IMR-90 (cell line): Measurements from ENCODE around the gene NCSTN. TPM values are rescaled to one million over a fixed set of nuclear protein-coding genes. Genes with fewer than 3 reads are reported as not detected.

Experiments
- ATAC-seq: fragments of 200-7000 bp; cut with Tn5 transposase; 2 replicates; pipeline ENCODE4 v1.9.1; 2020; ENCODE audit warnings: low read depth, mild to moderate bottlenecking, moderate library complexity
- BruUV-seq: library from RNA; stranded (reverse); fragments of 400-500 nt; replicated peaks from 2 replicates; lab custom pipeline; 2021; lab: Mats Ljungman, UMichigan
- CTCF ChIA-PET: fragments of 300-600 bp; formaldehyde crosslinking; extraction: SDS; loops from one replicate; lab custom pipeline; 2021; ENCODE audit warnings: antibody characterized with exemption; lab: Yijun Ruan, JAX
- POLR2A ChIA-PET: fragments of 300-600 bp; sonication (Branson Sonifier 250); formaldehyde crosslinking; loops from one replicate; lab custom pipeline; 2022; ENCODE audit warnings: antibody characterized with exemption; ENCODE audit not compliant: unreplicated experiment; lab: Charles Lee
- DNase-seq: peaks from one replicate; pipeline ENCODE4 v3.0.0; 2013
- H2AFZ ChIP-seq: replicated peaks from 2 replicates; pipeline ENCODE3; 2013; ENCODE audit warnings: low read length, mild to moderate bottlenecking; ENCODE audit not compliant: poor library complexity
- H2AK5ac ChIP-seq: 2 replicates; pipeline ENCODE4 v1.6.1; 2013; ENCODE audit warnings: low read depth, low read length, inconsistent platforms
- H2AK9ac ChIP-seq: replicated peaks from 2 replicates; pipeline ENCODE3; 2013; ENCODE audit warnings: mild to moderate bottlenecking, low read depth, low read length, moderate library complexity; ENCODE audit not compliant: poor library complexity
- H2BK120ac ChIP-seq: 2 replicates; pipeline ENCODE4 v1.6.1; 2013; ENCODE audit warnings: low read depth, low read length, inconsistent platforms
- H2BK15ac ChIP-seq: 3 replicates; pipeline ENCODE4 v1.6.1; 2013; ENCODE audit warnings: low read depth, low read length, inconsistent platforms
- H2BK20ac ChIP-seq: 2 replicates; pipeline ENCODE4 v1.6.1; 2013; ENCODE audit warnings: low read depth, mild to moderate bottlenecking, inconsistent platforms, low read length, moderate library complexity
- H2BK5ac ChIP-seq: 2 replicates; pipeline ENCODE4 v1.6.1; 2013; ENCODE audit warnings: mild to moderate bottlenecking, low read depth, low read length, inconsistent platforms; ENCODE audit not compliant: poor library complexity, severe bottlenecking
- H3K14ac ChIP-seq: replicated peaks from 2 replicates; pipeline ENCODE4 v1.6.1; 2013; ENCODE audit warnings: low read depth, low read length, inconsistent platforms
- H3K18ac ChIP-seq: 2 replicates; pipeline ENCODE4 v1.6.1; 2013; ENCODE audit warnings: low read depth, low read length, control low read depth
- H3K23ac ChIP-seq: 2 replicates; pipeline ENCODE4 v1.6.1; 2013; ENCODE audit warnings: low read depth, low read length, inconsistent platforms
- H3K27ac ChIP-seq: 2 replicates; pipeline ENCODE4 v1.5.1; 2013; ENCODE audit warnings: mild to moderate bottlenecking, control low read depth, low read length; ENCODE audit not compliant: insufficient read depth
- H3K27me3 ChIP-seq: 2 replicates; pipeline ENCODE4 v1.6.1; 2013; ENCODE audit warnings: low read length; ENCODE audit not compliant: control insufficient read depth, insufficient read depth
- H3K36me3 ChIP-seq: 2 replicates; pipeline ENCODE4 v1.6.1; 2013; ENCODE audit warnings: low read length, mixed read lengths; ENCODE audit not compliant: control insufficient read depth, insufficient read depth
- H3K4ac ChIP-seq: 2 replicates; pipeline ENCODE4 v1.6.1; 2013; ENCODE audit warnings: low read depth, low read length, inconsistent platforms
- H3K4me1 ChIP-seq: 2 replicates; pipeline ENCODE4 v1.6.1; 2013; ENCODE audit warnings: low read length, mixed read lengths; ENCODE audit not compliant: control insufficient read depth, insufficient read depth
- H3K4me2 ChIP-seq: 2 replicates; pipeline ENCODE4 v1.6.1; 2013; ENCODE audit warnings: low read depth, mild to moderate bottlenecking, control low read depth, low read length, moderate library complexity
- H3K4me3 ChIP-seq: 2 replicates; pipeline ENCODE4 v1.5.1; 2013; ENCODE audit warnings: low read depth, mild to moderate bottlenecking, control low read depth, low read length, moderate library complexity; ENCODE audit not compliant: insufficient read depth
- H3K56ac ChIP-seq: 2 replicates; pipeline ENCODE4 v1.6.1; 2013; ENCODE audit warnings: low read length, inconsistent platforms; ENCODE audit not compliant: insufficient read depth; ENCODE audit errors: extremely low read depth
- H3K79me1 ChIP-seq, 2 experiments: 2 replicates each; pipeline ENCODE4 v1.6.1; 2013; ENCODE audit warnings: low read length in 2 of 2, inconsistent platforms in 1 of 2, low read depth in 1 of 2
- H3K9ac ChIP-seq: 2 replicates; pipeline ENCODE4 v1.6.1; 2013; ENCODE audit warnings: low read depth, low read length, control low read depth
- H3K9me1 ChIP-seq: 2 replicates; pipeline ENCODE4 v1.6.1; 2013; ENCODE audit warnings: low read length, inconsistent platforms; ENCODE audit not compliant: insufficient read depth
- H3K9me3 ChIP-seq: 2 replicates; pipeline ENCODE4 v1.6.1; 2013; ENCODE audit warnings: low read length; ENCODE audit not compliant: control insufficient read depth, insufficient read depth
- H4K20me1 ChIP-seq: 2 replicates; pipeline ENCODE4 v1.6.1; 2013; ENCODE audit warnings: low read length, inconsistent platforms; ENCODE audit not compliant: insufficient read depth
- H4K5ac ChIP-seq: 2 replicates; pipeline ENCODE4 v1.6.1; 2013; ENCODE audit warnings: mild to moderate bottlenecking, low read depth, low read length, control low read depth
- H4K8ac ChIP-seq, 2 experiments: 2 replicates each; pipeline ENCODE4 v1.6.1; 2013; ENCODE audit warnings: low read depth in 2 of 2, low read length in 2 of 2, control low read depth in 1 of 2, inconsistent platforms in 1 of 2
- H4K91ac ChIP-seq: 2 replicates; pipeline ENCODE4 v1.6.1; 2013; ENCODE audit warnings: low read depth, low read length, inconsistent platforms; ENCODE audit not compliant: insufficient read depth
- CTCF ChIP-seq: conservative IDR thresholded peaks from 2 replicates; pipeline ENCODE4 v1.5.1; 2012; ENCODE audit warnings: mild to moderate bottlenecking, low read depth, low read length, improper control_type of control experiment
- FOS ChIP-seq: fragments of 150-350 bp; IDR thresholded peaks from 2 replicates; pipeline ENCODE4 v1.6.1; 2016; ENCODE audit warnings: low read depth, low read length
- MAFK ChIP-seq: IDR thresholded peaks from 2 replicates; pipeline ENCODE4 v1.6.1; 2012; ENCODE audit warnings: low read depth, low read length, improper control_type of control experiment
- MAZ ChIP-seq: IDR thresholded peaks from 2 replicates; pipeline ENCODE4 v1.6.1; 2012; ENCODE audit warnings: low read depth, mild to moderate bottlenecking, low read length, improper control_type of control experiment, moderate library complexity, borderline replicate concordance
- MXI1 ChIP-seq: IDR thresholded peaks from 2 replicates; pipeline ENCODE4 v1.6.1; 2012; ENCODE audit warnings: low read depth, mild to moderate bottlenecking, low read length, moderate library complexity, borderline replicate concordance
- RAD21 ChIP-seq: IDR thresholded peaks from 2 replicates; pipeline ENCODE4 v1.6.1; 2012; ENCODE audit warnings: low read length, improper control_type of control experiment
- RCOR1 ChIP-seq: IDR thresholded peaks from 2 replicates; pipeline ENCODE4 v1.6.1; 2012; ENCODE audit warnings: mild to moderate bottlenecking, low read length, improper control_type of control experiment; ENCODE audit not compliant: insufficient replicate concordance
- SMC3 ChIP-seq: fragments of 150-350 bp; IDR thresholded peaks from 2 replicates; pipeline ENCODE4 v1.6.1; 2016; ENCODE audit warnings: low read depth, mild to moderate bottlenecking, antibody characterized with exemption, low read length, moderate library complexity
- USF2 ChIP-seq: fragments of 150-350 bp; IDR thresholded peaks from 2 replicates; pipeline ENCODE4 v1.6.1; 2017; ENCODE audit warnings: mild to moderate bottlenecking, antibody characterized with exemption, low read length, low read depth
- WGBS, 2 experiments: methylation state at CpG; one replicate each; pipeline versions ENCODE4 v1.1.5 to v1.1.7; 2013; ENCODE audit warnings: missing lambda C conversion rate in 2 of 2; ENCODE audit not compliant: insufficient read length in 1 of 2; ENCODE audit errors: extremely low coverage in 2 of 2; 5-methylcytosine and 5-hydroxymethylcytosine counted together
- dilution Hi-C: fragments of 300-500 bp; cut with HindIII; formaldehyde crosslinking; loops from one replicate; pipeline ENCODE4 v1.14.3; 2018; ENCODE audit warnings: low sequenced_read_pairs; ENCODE audit not compliant: unreplicated experiment
- in situ Hi-C: fragments of 300-500 bp; cut with MboI; formaldehyde crosslinking; loops from 3 replicates; pipeline ENCODE4 v1.14.3; 2019; ENCODE audit warnings: low sequenced_read_pairs, inconsistent platforms, mixed read lengths
- intact Hi-C: fragments of 100-400 bp; cut with micrococcal nuclease; formaldehyde crosslinking; loops from 2 replicates; pipeline ENCODE4 v1.10.0; 2022
- polyA plus RNA-seq, 3 experiments: library from polyadenylated mRNA; depleted of rRNA; stranded (reverse); fragments of >200 nt; gene quantifications; 2 replicates each; pipeline ENCODE4 v1.2.3, GENCODE V29; 2012; ENCODE audit warnings: low replicate concordance in 1 of 3
- total RNA-seq: library from RNA; depleted of rRNA; stranded (reverse); fragments of >200 nt; gene quantifications from 2 replicates; pipeline ENCODE4 v1.2.3, GENCODE V29; 2012
- TF ChIP-seq, protein P1 (sequence below): fragments of 150-350 bp; IDR thresholded peaks from 2 replicates; pipeline ENCODE4 v1.6.1; 2016; ENCODE audit warnings: low read depth, mild to moderate bottlenecking, low read length, moderate library complexity, borderline replicate concordance

Gene NCSTN
- total and polyA plus RNA-seq, 2 of the 4 experiments (the other 2 are of a cell fraction), result 60.2 to 182 TPM

- no peak for TF ChIP-seq USF2
Observed at GRCh38 chr1:160363951-160364735, 21.0 kb downstream of the NCSTN start (continued).

DNA sequence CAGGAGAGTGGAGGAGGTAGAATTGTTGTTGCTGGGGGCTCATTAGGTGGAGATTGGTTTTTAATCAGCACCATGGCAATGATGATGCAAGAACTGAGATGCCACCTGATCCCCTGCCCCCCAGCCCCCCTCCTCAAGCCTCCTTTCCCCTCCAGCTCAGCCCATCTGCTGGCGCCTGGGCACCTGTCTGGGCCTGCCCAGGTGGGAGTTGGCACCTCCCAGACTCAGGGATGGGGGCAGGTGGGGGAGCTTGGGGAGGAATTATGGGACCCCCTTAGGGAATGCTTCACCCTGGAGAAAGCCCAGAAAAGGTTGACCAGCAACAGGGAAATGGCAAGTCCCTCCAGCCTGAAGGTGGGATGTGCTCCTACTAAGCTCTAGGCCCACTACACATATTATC lies 22.1 kb downstream of the NCSTN start:
- Histone ChIP-seq H3K56ac (no peak overlapping the region), H2BK5ac (no peak overlapping the region), H3K23ac (no peak overlapping the region), H3K4me2 (no peak overlapping the region), H2AK9ac (no peak overlapping the region), H4K5ac (no peak overlapping the region), H2AFZ (no peak overlapping the region), H2BK20ac (no peak overlapping the region), H3K27ac (no peak overlapping the region), H3K36me3 (peaks cover 6% of the 10 kb centered on the region), H3K4ac (no peak overlapping the region), H3K4me1 (peaks cover 2% of the 10 kb centered on the region; the same call in 1 of the 2 replicates), H3K4me3 (no peak overlapping the region), H4K20me1 (no peaks in the 10 kb centered on the region), H3K79me1 (no peaks in the 10 kb centered on the region), H2BK15ac (no peak overlapping the region), H3K9ac (no peak overlapping the region), H3K9me3 (no peaks in the 10 kb centered on the region), H3K9me1 (no peaks in the 10 kb centered on the region), H4K8ac (no peak overlapping the region), H3K18ac (no peak overlapping the region), H3K27me3 (peaks cover 1% of the 10 kb centered on the region; the same call in 1 of the 2 replicates), H2AK5ac (no peak overlapping the region), H2BK120ac (no peak overlapping the region), H3K14ac (no peak overlapping the region), H4K91ac (no peak overlapping the region)
- BruUV-seq, result no TSS peak
- no peak for ATAC-seq
- intact Hi-C loops, result no loop called here
- dilution Hi-C loops, result no loop called here
- ChIA-PET CTCF (interaction anchor here (1.5 kb wide), 1 partner anchor 12 kb away, joined by 5 read pairs; no protein-coding TSS in a partner anchor), POLR2A (no interaction called here)
- no peak for DNase-seq
- in situ Hi-C loops, result no loop called here
- no CpG with 5 or more reads among the region's 1 CpG for WGBS, 2 experiments
- no peak for TF ChIP-seq CTCF
- TF ChIP-seq SMC3, result no peak
- TF ChIP-seq, protein P1, sequence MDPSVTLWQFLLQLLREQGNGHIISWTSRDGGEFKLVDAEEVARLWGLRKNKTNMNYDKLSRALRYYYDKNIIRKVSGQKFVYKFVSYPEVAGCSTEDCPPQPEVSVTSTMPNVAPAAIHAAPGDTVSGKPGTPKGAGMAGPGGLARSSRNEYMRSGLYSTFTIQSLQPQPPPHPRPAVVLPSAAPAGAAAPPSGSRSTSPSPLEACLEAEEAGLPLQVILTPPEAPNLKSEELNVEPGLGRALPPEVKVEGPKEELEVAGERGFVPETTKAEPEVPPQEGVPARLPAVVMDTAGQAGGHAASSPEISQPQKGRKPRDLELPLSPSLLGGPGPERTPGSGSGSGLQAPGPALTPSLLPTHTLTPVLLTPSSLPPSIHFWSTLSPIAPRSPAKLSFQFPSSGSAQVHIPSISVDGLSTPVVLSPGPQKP, result no peak
- no peak for TF ChIP-seq MAFK
- TF ChIP-seq USF2, result no peak
- no peak for TF ChIP-seq RCOR1
- TF ChIP-seq MXI1, result no peak
- no peak for TF ChIP-seq MAZ
- no peak for TF ChIP-seq FOS
- no peak for TF ChIP-seq RAD21
